Measurements from ENCODE around the gene TBC1D3D.
"Not testable (repeated sequence)": the region's sequence is repeated elsewhere in the genome, so short reads cannot be mapped to it uniquely, and the experiment has no call there.

The TBC1D3D gene

DNA sequence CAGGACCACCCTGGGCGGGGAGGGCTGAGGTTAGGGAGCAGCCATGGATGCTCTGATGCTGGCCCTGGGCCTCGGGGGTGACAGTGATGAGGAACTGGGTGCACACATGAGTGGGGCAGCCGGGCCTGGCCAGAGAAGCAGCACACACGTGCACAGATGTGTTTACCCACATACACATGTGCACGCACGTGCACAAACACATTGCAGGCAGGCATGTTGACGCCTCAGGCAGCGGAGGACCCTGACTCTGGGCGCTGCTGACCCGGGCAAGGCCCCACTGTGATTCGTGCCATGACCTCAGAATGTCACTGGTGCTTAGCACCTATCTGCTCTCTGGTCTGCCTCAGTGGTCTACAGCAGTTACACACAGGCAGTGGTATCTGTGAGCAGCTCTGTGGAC is at the start of gene TBC1D3D:
Gene TBC1D3D, plus strand, starts transcription at position 301 of the 400 bp plus-strand sequence. CDS start 1,585 bp downstream, outside the sequence.
- not testable (repeated sequence) for DNase-seq (ENCODE audit: low read depth)

DNA sequence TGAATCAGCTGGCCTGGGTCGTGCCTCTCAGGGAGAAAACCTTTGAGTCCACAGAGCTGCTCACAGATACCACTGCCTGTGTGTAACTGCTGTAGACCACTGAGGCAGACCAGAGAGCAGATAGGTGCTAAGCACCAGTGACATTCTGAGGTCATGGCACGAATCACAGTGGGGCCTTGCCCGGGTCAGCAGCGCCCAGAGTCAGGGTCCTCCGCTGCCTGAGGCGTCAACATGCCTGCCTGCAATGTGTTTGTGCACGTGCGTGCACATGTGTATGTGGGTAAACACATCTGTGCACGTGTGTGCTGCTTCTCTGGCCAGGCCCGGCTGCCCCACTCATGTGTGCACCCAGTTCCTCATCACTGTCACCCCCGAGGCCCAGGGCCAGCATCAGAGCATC is 14.8 kb upstream of the TBC1D3D start, which contains the start of gene TBC1D3L:
Gene TBC1D3L, minus strand, starts transcription at position 101 of the 400 bp plus-strand sequence. CDS start 1,540 bp downstream, outside the sequence.
- DNase-seq (ENCODE audit: low read depth) = not testable (repeated sequence)
